ENCODE results near the gene ELOVL6. TPM values are rescaled to one million over a fixed set of nuclear protein-coding genes. Genes with fewer than 3 reads are reported as not detected.

ELOVL6 gene
- total and polyA plus RNA-seq, 9 donors = 0.36 to 10.4 (median 3.6) TPM

- no peaks in the 10 kb centered on the region for H3K36me3 ChIP-seq
- intact Hi-C loops (cut with DNase I) = no loop called here
- 47 to 52% (median 51%) methylated on average over 1 of the region's 1 CpG for WGBS, 3 donors
- no peak for DNase-seq
- H3K27me3 ChIP-seq = no peaks in the 10 kb centered on the region
- H3K27ac ChIP-seq = no peak overlapping the region
- no peak overlapping the region for H3K4me3 ChIP-seq
- TF ChIP-seq EP300 (IDR thresholded peaks at IDR 0.05) = no peak
- no peak for TF ChIP-seq POLR2A (IDR thresholded peaks at IDR 0.05)
- TF ChIP-seq CTCF (IDR thresholded peaks at IDR 0.05) = no peak
- H3K9me3 ChIP-seq = no peaks in the 10 kb centered on the region
- no peaks in the 10 kb centered on the region for H3K4me1 ChIP-seq (ENCODE audit: insufficient read depth)
These were observed 91.5 kb downstream of the ELOVL6 start for GRCh38 chr4:110106931-110107296.

GRCh38 chr4:110104661-110105060 is 93.8 kb downstream of the ELOVL6 start:
- no peak overlapping the region for H3K4me3 ChIP-seq
- no peaks in the 10 kb centered on the region for H3K27me3 ChIP-seq
- H3K36me3 ChIP-seq = no peaks in the 10 kb centered on the region
- H3K9me3 ChIP-seq = no peaks in the 10 kb centered on the region
- no peak for DNase-seq
- H3K4me1 ChIP-seq (ENCODE audit: insufficient read depth) = no peaks in the 10 kb centered on the region
- TF ChIP-seq CTCF (IDR thresholded peaks at IDR 0.05) = no peak
- no peak for TF ChIP-seq POLR2A (IDR thresholded peaks at IDR 0.05)
- no peak for TF ChIP-seq EP300 (IDR thresholded peaks at IDR 0.05)
- 81 to 89% (median 82%) methylated on average over 2 of the region's 2 CpGs for WGBS, 3 donors
- intact Hi-C loops (cut with DNase I) = no loop called here
- no peak overlapping the region for H3K27ac ChIP-seq

GRCh38 chr4:110099638-110100037 is 98.8 kb downstream of the ELOVL6 start:
- H3K9me3 ChIP-seq = no peaks in the 10 kb centered on the region
- H3K4me1 ChIP-seq (ENCODE audit: insufficient read depth) = no peaks in the 10 kb centered on the region
- DNase-seq = no peak
- no peaks in the 10 kb centered on the region for H3K27me3 ChIP-seq
- no peaks in the 10 kb centered on the region for H3K36me3 ChIP-seq
- H3K4me3 ChIP-seq = no peak overlapping the region
- TF ChIP-seq CTCF (IDR thresholded peaks at IDR 0.05) (no peak), EP300 (IDR thresholded peaks at IDR 0.05) (no peak), POLR2A (IDR thresholded peaks at IDR 0.05) (no peak)
- no peak overlapping the region for H3K27ac ChIP-seq
- intact Hi-C loops (cut with DNase I) = no loop called here

- H3K36me3 ChIP-seq = no peaks in the 10 kb centered on the region
- no peaks in the 10 kb centered on the region for H3K27me3 ChIP-seq
- no peaks in the 10 kb centered on the region for H3K4me1 ChIP-seq (ENCODE audit: insufficient read depth)
- WGBS, 3 donors = 94 to 97% (median 94%) methylated on average over 1 of the region's 1 CpG
- intact Hi-C loops (cut with DNase I) = no loop called here
- H3K9me3 ChIP-seq = no peaks in the 10 kb centered on the region
- no peak overlapping the region for H3K27ac ChIP-seq
- TF ChIP-seq EP300 (IDR thresholded peaks at IDR 0.05) (no peak), CTCF (IDR thresholded peaks at IDR 0.05) (no peak), POLR2A (IDR thresholded peaks at IDR 0.05) (no peak)
- no peak overlapping the region for H3K4me3 ChIP-seq
- DNase-seq = no peak
These were observed 102.0 kb downstream of the ELOVL6 start for GRCh38 chr4:110096405-110096804.

GRCh38 chr4:110092646-110093045 is 105.8 kb downstream of the ELOVL6 start:
- Histone ChIP-seq H3K36me3 (no peaks in the 10 kb centered on the region), H3K27me3 (no peaks in the 10 kb centered on the region), H3K27ac (no peak overlapping the region), H3K4me1 (ENCODE audit: insufficient read depth) (peaks cover 3% of the 10 kb centered on the region), H3K9me3 (no peaks in the 10 kb centered on the region), H3K4me3 (no peak overlapping the region)
- intact Hi-C loops (cut with DNase I) = no loop called here
- TF ChIP-seq EP300 (IDR thresholded peaks at IDR 0.05) (no peak), POLR2A (IDR thresholded peaks at IDR 0.05) (no peak), CTCF (IDR thresholded peaks at IDR 0.05) (no peak)
- DNase-seq = no peak
- WGBS, 3 donors = 73 to 88% (median 86%) methylated on average over 4 of the region's 4 CpGs
